Measurements from ENCODE around the gene CELF4.

CELF4 gene

DNA sequence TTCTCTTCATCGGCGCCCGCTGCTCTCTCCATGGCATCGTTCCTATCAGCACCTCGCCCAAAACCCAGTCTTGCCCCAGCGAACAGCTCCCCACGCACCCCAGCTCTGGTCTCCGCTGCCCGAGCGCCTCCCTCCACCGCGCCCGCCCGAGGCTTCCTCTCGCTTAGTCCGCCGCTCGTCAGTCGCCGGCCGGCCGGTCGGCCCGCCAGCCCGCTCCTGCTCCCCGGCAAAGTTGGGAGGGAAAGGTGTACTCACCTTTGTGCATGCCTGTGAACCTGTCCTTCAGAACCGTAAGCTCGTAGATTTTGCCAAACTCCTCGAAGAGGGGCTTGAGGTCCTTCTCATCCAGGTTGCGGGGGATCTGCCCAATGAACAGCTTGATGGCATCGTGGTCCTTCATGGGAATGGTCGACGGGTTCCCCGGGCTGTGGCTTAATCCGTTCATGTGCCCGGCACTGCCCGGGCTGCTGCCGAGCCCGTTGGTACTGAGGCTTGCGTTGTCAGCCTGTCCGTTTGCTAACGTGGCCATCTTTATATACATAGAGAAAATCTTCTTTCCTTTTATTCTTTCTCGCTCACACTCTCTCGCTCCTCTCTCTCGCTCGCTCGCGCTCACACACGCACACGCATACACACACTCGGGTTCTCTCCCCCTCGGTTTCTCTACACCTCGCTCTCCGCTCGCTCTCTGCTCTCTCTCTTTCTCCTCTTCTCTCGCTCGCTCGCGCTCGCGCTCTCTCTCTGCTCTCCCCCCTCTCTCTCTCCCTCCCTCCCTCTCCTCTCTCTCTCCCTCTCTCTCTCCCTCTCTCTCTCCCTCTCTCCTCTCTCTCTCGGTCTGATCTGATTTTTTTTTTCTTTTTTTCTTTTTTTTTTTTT lies at the start of gene CELF4:
CELF4 (minus strand) TSS at position 698 of the 876 bp plus-strand sequence.
- peak within 1 kb of the TSS; percentile 14 for H2AFZ ChIP-seq (ENCODE audit: low read length, unreplicated experiment)
- peak within 1 kb of the TSS; percentile 78 for H3K4me3 ChIP-seq (ENCODE audit: low read depth, low read length)
- H3K36me3 ChIP-seq (ENCODE audit: insufficient read depth, low read length): no peaks in the 10 kb centered on the region
- no peaks in the 10 kb centered on the region for H3K4me1 ChIP-seq (ENCODE audit: control insufficient read depth, insufficient read depth, low read length, unreplicated experiment)
- no peak within 1 kb of the TSS for H3K27ac ChIP-seq (ENCODE audit: low read depth, low read length)
- no peaks in the 10 kb centered on the region for H3K79me2 ChIP-seq (ENCODE audit: control insufficient read depth, insufficient read depth, low read length, unreplicated experiment)
- peaks cover 92% of the 10 kb centered on the region for H3K27me3 ChIP-seq (ENCODE audit: insufficient read depth, low read length)

GRCh38 chr18:37613253-37613565 lies 47.6 kb upstream of the CELF4 start:
- Histone ChIP-seq H2AFZ (ENCODE audit: low read length, unreplicated experiment) (no peak overlapping the region), H3K27ac (ENCODE audit: low read depth, low read length) (no peak overlapping the region), H3K27me3 (ENCODE audit: insufficient read depth, low read length) (no peaks in the 10 kb centered on the region), H3K4me1 (ENCODE audit: control insufficient read depth, insufficient read depth, low read length, unreplicated experiment) (no peaks in the 10 kb centered on the region), H3K79me2 (ENCODE audit: control insufficient read depth, insufficient read depth, low read length, unreplicated experiment) (no peaks in the 10 kb centered on the region), H3K4me3 (ENCODE audit: low read depth, low read length) (no peak overlapping the region), H3K36me3 (ENCODE audit: insufficient read depth, low read length) (no peaks in the 10 kb centered on the region)

- no peaks in the 10 kb centered on the region for H3K79me2 ChIP-seq (ENCODE audit: control insufficient read depth, insufficient read depth, low read length, unreplicated experiment)
- no peaks in the 10 kb centered on the region for H3K36me3 ChIP-seq (ENCODE audit: insufficient read depth, low read length)
- H3K27ac ChIP-seq (ENCODE audit: low read depth, low read length): no peak overlapping the region
- no peaks in the 10 kb centered on the region for H3K27me3 ChIP-seq (ENCODE audit: insufficient read depth, low read length)
- no peak overlapping the region for H2AFZ ChIP-seq (ENCODE audit: low read length, unreplicated experiment)
- H3K4me3 ChIP-seq (ENCODE audit: low read depth, low read length): no peak overlapping the region
- H3K4me1 ChIP-seq (ENCODE audit: control insufficient read depth, insufficient read depth, low read length, unreplicated experiment): no peaks in the 10 kb centered on the region
Observed at GRCh38 chr18:37612524-37613252, 47.1 kb upstream of the CELF4 start.

GRCh38 chr18:37611614-37612279 lies 46.1 kb upstream of the CELF4 start:
- Histone ChIP-seq H3K27me3 (ENCODE audit: insufficient read depth, low read length) (no peaks in the 10 kb centered on the region), H3K27ac (ENCODE audit: low read depth, low read length) (no peak overlapping the region), H3K4me1 (ENCODE audit: control insufficient read depth, insufficient read depth, low read length, unreplicated experiment) (no peaks in the 10 kb centered on the region), H3K36me3 (ENCODE audit: insufficient read depth, low read length) (no peaks in the 10 kb centered on the region), H2AFZ (ENCODE audit: low read length, unreplicated experiment) (no peak overlapping the region), H3K79me2 (ENCODE audit: control insufficient read depth, insufficient read depth, low read length, unreplicated experiment) (no peaks in the 10 kb centered on the region), H3K4me3 (ENCODE audit: low read depth, low read length) (no peak overlapping the region)

DNA sequence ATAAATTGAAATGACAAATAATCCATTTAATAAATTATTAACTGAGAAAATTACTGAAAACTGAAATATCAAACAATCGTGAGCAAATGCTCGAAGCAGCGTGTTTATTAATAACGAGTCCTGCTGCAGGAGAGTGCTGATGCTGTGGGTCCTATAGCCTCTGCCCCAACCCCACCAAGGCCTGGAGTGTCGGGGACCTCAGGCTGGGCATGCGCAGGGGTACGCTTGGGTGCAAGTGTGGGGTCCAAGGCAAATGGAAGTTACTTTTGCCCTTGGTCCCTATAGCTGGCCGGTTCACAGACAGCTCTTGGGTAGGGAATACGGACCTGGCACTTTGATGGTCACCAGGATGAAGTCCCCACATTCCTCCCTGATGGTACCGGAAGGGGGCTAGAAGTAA lies 43.3 kb upstream of the CELF4 start:
- no peak overlapping the region for H3K27ac ChIP-seq (ENCODE audit: low read depth, low read length)
- H3K4me1 ChIP-seq (ENCODE audit: control insufficient read depth, insufficient read depth, low read length, unreplicated experiment): no peaks in the 10 kb centered on the region
- no peaks in the 10 kb centered on the region for H3K27me3 ChIP-seq (ENCODE audit: insufficient read depth, low read length)
- no peak overlapping the region for H2AFZ ChIP-seq (ENCODE audit: low read length, unreplicated experiment)
- no peak overlapping the region for H3K4me3 ChIP-seq (ENCODE audit: low read depth, low read length)
- no peaks in the 10 kb centered on the region for H3K79me2 ChIP-seq (ENCODE audit: control insufficient read depth, insufficient read depth, low read length, unreplicated experiment)
- H3K36me3 ChIP-seq (ENCODE audit: insufficient read depth, low read length): no peaks in the 10 kb centered on the region

DNA sequence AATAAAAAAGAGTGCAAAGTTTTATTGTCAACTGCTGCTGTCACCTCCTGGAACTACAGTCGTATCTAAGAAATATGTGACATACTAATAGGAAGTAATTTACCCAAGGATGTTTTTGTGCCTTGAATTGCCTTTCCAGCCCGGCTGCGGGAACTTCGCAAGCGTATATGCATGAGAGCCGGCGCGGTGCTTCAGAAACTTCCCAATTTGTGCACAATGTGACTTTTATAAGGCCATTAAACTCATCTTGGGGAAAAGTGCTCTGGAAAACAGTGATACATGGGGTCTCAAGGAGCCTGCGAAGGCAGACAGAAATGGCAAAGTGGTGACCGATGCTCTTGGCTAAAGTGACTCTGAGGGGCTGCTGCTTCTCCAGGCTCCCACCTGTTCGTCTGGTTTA lies 41.7 kb upstream of the CELF4 start:
- H3K79me2 ChIP-seq (ENCODE audit: control insufficient read depth, insufficient read depth, low read length, unreplicated experiment): no peaks in the 10 kb centered on the region
- H3K4me3 ChIP-seq (ENCODE audit: low read depth, low read length): no peak overlapping the region
- H2AFZ ChIP-seq (ENCODE audit: low read length, unreplicated experiment): no peak overlapping the region
- H3K36me3 ChIP-seq (ENCODE audit: insufficient read depth, low read length): no peaks in the 10 kb centered on the region
- H3K27me3 ChIP-seq (ENCODE audit: insufficient read depth, low read length): no peaks in the 10 kb centered on the region
- H3K27ac ChIP-seq (ENCODE audit: low read depth, low read length): no peak overlapping the region
- H3K4me1 ChIP-seq (ENCODE audit: control insufficient read depth, insufficient read depth, low read length, unreplicated experiment): no peaks in the 10 kb centered on the region

DNA sequence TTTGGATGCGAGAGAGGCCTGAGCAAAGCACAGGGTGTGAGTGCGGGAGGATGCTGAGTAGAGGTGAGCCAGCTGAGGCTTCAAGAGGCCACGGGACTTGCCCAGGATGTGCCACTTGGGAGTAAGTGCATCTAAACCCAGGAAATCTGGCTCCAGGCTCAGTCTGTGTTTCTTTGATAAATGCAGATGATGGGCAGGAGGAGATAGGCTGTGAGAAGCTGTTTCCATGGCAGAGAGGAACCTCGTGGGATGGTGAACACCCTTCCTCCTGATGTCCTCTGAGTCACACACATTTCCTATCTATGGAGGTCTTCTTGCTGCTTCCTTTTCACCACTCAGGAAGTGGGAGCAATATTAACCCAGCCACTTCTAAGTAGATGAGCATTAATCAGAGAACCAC lies 38.4 kb upstream of the CELF4 start:
- Histone ChIP-seq H3K4me1 (ENCODE audit: control insufficient read depth, insufficient read depth, low read length, unreplicated experiment) (no peaks in the 10 kb centered on the region), H3K79me2 (ENCODE audit: control insufficient read depth, insufficient read depth, low read length, unreplicated experiment) (no peaks in the 10 kb centered on the region), H3K4me3 (ENCODE audit: low read depth, low read length) (no peak overlapping the region), H3K27me3 (ENCODE audit: insufficient read depth, low read length) (no peaks in the 10 kb centered on the region), H3K36me3 (ENCODE audit: insufficient read depth, low read length) (no peaks in the 10 kb centered on the region), H2AFZ (ENCODE audit: low read length, unreplicated experiment) (no peak overlapping the region), H3K27ac (ENCODE audit: low read depth, low read length) (no peak overlapping the region)

DNA sequence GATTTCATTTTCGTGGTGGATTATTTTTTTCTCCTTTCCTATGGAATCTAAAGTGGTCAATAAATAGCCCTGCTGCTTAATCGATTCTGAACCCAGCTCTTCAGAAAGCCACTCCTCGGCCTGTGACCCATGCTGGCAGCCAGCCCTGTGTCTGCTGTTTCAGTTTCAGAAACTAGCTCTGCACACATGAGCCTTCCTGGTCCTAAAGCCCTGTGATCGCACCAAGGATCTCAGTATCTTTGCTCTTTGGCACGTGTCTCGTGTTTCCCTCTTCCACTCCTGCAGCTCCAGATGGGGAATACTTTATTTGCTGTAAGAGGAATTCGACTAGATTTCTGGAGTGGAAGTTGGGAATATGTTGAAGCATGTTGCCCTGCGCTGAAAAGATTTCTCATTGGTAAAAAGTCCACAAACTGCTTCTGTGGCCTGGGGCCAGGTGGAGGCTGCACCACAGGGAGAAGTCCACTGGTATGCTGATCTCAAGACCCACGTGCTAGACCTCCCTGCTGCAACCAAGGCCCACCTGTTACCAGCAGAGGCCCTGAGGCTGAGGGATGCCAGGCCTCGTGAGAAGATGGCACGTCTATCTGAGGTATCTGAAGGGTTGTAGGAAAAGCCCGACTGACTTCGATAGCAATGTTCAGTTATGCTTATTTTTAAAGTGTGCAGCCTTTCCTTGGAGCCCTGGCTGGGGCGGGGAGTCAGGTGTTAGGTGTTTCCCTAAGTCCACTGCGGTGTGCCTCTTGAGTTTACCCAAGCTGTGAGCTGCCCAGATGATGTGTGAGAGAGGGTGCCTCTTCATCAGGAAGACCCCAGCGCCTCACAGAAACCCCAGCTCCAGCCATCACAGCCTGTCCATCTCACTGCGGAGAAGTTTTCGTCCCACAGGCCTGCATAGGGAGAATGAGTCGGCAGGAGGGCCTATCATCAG lies 33.6 kb upstream of the CELF4 start:
- no peak overlapping the region for H3K4me3 ChIP-seq (ENCODE audit: low read depth, low read length)
- H3K79me2 ChIP-seq (ENCODE audit: control insufficient read depth, insufficient read depth, low read length, unreplicated experiment): no peaks in the 10 kb centered on the region
- H3K27ac ChIP-seq (ENCODE audit: low read depth, low read length): no peak overlapping the region
- H3K4me1 ChIP-seq (ENCODE audit: control insufficient read depth, insufficient read depth, low read length, unreplicated experiment): no peaks in the 10 kb centered on the region
- no peaks in the 10 kb centered on the region for H3K36me3 ChIP-seq (ENCODE audit: insufficient read depth, low read length)
- H3K27me3 ChIP-seq (ENCODE audit: insufficient read depth, low read length): no peaks in the 10 kb centered on the region
- H2AFZ ChIP-seq (ENCODE audit: low read length, unreplicated experiment): no peak overlapping the region

- Histone ChIP-seq H3K4me1 (ENCODE audit: control insufficient read depth, insufficient read depth, low read length, unreplicated experiment) (no peaks in the 10 kb centered on the region), H3K36me3 (ENCODE audit: insufficient read depth, low read length) (no peaks in the 10 kb centered on the region), H3K27me3 (ENCODE audit: insufficient read depth, low read length) (no peaks in the 10 kb centered on the region), H3K79me2 (ENCODE audit: control insufficient read depth, insufficient read depth, low read length, unreplicated experiment) (no peaks in the 10 kb centered on the region), H3K27ac (ENCODE audit: low read depth, low read length) (no peak overlapping the region), H3K4me3 (ENCODE audit: low read depth, low read length) (no peak overlapping the region), H2AFZ (ENCODE audit: low read length, unreplicated experiment) (no peak overlapping the region)
Observed at GRCh38 chr18:37598396-37598795, 32.8 kb upstream of the CELF4 start.

DNA sequence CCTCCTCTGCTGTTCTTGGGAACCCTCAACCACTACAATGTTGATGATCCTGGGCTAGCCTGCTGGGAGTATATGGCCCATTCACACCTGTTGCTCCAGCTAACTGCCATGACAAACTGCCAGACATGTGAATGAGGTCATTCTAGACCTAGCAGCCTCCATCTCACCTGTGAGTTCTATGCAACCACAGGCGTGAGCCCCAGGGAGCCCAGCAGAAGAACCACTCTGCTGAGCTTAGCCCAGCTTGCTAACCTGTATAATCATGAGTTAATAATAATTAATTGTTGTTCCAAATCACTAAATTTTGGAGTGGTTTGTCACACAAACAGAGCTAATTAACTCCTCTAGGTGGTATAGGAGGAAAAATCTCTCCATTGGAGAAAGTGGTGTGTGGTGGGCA lies 24.7 kb upstream of the CELF4 start:
- Histone ChIP-seq H3K79me2 (ENCODE audit: control insufficient read depth, insufficient read depth, low read length, unreplicated experiment) (no peaks in the 10 kb centered on the region), H2AFZ (ENCODE audit: low read length, unreplicated experiment) (no peak overlapping the region)

More for the DNA sequence above, 24.7 kb upstream of the CELF4 start:
- H3K27ac ChIP-seq (ENCODE audit: low read depth, low read length): no peak overlapping the region
- no peak overlapping the region for H3K4me3 ChIP-seq (ENCODE audit: low read depth, low read length)
- H3K36me3 ChIP-seq (ENCODE audit: insufficient read depth, low read length): no peaks in the 10 kb centered on the region
- no peaks in the 10 kb centered on the region for H3K27me3 ChIP-seq (ENCODE audit: insufficient read depth, low read length)
- no peaks in the 10 kb centered on the region for H3K4me1 ChIP-seq (ENCODE audit: control insufficient read depth, insufficient read depth, low read length, unreplicated experiment)
